Breast epithelium (tissue), 4 donors: ENCODE results near the gene APOL1. TPM values are rescaled to one million over a fixed set of nuclear protein-coding genes. Genes with fewer than 3 reads are reported as not detected.

ENCODE experiments used
- DNase-seq, 2 donors: peaks; one replicate each; pipeline ENCODE4 v3.0.0-alpha.2; 2019; ENCODE audit warnings: low spot score in 2 of 2
- H3K27ac ChIP-seq, 2 donors: fragments of 200-600 bp; sonication (generic) in 1 of 2; one replicate each; pipeline ENCODE4 v1.5.1; 2016 to 2019; ENCODE audit warnings: mild to moderate bottlenecking in 1 of 2
- H3K27me3 ChIP-seq, 2 donors: fragments of 200-600 bp; sonication (generic) in 1 of 2; one replicate each; pipeline versions ENCODE4 v1.5.1 to v1.6.0; 2017 to 2019; ENCODE audit warnings: control low read depth in 1 of 2, mild to moderate bottlenecking in 1 of 2
- H3K36me3 ChIP-seq: fragments of 200-600 bp; one replicate; pipeline ENCODE4 v1.5.1; 2019
- H3K4me1 ChIP-seq, 2 donors: fragments of 200-600 bp; sonication (generic); one replicate each; pipeline ENCODE4 v1.5.1; 2016 to 2019; ENCODE audit warnings: control low read depth in 1 of 2
- H3K4me3 ChIP-seq, 3 donors: fragments of 200-600 bp; sonication (generic); 1 replicate in 2 of 3; 2 replicates in 1 of 3; pipeline ENCODE4 v1.5.1; 2016 to 2019; ENCODE audit warnings: mild to moderate bottlenecking in 3 of 3, moderate library complexity in 2 of 3
- H3K9me3 ChIP-seq, 2 donors: fragments of 200-600 bp; sonication (generic) in 1 of 2; one replicate each; pipeline ENCODE4 v1.5.1; 2016 to 2019; ENCODE audit warnings: control low read depth in 1 of 2
- POLR2A ChIP-seq: fragments of 450-650 bp; IDR thresholded peaks from one replicate; pipeline ENCODE4 v1.6.1; 2016; ENCODE audit warnings: antibody characterized with exemption, mild to moderate bottlenecking, moderate library complexity
- POLR2AphosphoS5 ChIP-seq, 3 donors: sonication (generic); formaldehyde crosslinking; IDR thresholded peaks; one replicate each; pipeline ENCODE4 v1.6.1; 2017; ENCODE audit warnings: antibody characterized with exemption in 3 of 3
- intact Hi-C: fragments of 100-400 bp; cut with DNase I; formaldehyde crosslinking; loops from one replicate; pipeline ENCODE4 v1.15.1; 2023; ENCODE audit warnings: low total_unique reads
- total RNA-seq, 3 donors: library from RNA; depleted of rRNA; stranded (reverse); fragments of >200 nt; gene quantifications; one replicate each; pipeline ENCODE4 v1.1.0, GENCODE V29; 2016
- TF ChIP-seq, protein P1 (sequence below), 3 donors: fragments of 450-650 bp; IDR thresholded peaks; one replicate each; pipeline ENCODE4 v1.5.1; 2016 to 2017; ENCODE audit warnings: antibody characterized with exemption in 3 of 3, mild to moderate bottlenecking in 3 of 3, moderate library complexity in 3 of 3

The APOL1 gene
- total RNA-seq, 3 donors from 2014 or later, result 5.9 to 38.3 (median 22.2) TPM

DNA sequence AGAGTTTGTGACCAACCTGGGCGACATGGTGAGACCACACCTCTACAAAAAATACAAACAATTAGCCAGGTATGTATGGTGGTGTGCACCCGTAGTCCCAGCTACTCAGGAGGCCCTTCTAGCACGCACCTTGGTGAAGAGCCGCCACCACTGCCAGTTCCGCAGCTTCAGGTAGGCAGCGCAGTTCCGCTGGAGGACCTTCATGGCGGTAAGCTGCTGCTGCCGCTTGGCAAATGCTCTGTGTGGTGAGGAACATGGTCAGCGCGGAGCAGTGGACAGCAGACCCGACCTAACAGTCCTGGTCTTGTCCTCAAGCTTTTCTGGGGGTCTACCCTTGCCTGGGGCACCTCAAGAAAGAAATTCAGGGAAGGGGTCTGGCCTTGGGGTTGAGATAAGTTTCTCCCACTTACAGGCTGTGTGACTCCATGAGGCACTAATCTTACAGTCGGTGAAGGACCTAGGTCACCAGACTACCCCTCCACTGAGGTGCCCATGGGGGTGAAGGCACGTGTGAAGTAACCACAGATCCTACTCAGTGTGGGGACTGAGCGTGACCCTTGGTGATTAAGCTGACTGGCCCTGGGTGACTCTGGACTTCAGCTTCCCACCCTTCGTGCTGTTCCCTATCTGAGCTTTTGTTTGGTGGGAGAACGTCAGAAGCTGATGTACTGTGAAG, 49.6 kb downstream of the APOL1 start:
- DNase-seq, result no peak
- H3K36me3 ChIP-seq, result peaks cover 16% of the 10 kb centered on the region
- TF ChIP-seq POLR2A (no peak), POLR2AphosphoS5 (IDR thresholded peaks at IDR 0.05) (peak in 1 of 3 donors; percentile 27)
- TF ChIP-seq, protein P1, sequence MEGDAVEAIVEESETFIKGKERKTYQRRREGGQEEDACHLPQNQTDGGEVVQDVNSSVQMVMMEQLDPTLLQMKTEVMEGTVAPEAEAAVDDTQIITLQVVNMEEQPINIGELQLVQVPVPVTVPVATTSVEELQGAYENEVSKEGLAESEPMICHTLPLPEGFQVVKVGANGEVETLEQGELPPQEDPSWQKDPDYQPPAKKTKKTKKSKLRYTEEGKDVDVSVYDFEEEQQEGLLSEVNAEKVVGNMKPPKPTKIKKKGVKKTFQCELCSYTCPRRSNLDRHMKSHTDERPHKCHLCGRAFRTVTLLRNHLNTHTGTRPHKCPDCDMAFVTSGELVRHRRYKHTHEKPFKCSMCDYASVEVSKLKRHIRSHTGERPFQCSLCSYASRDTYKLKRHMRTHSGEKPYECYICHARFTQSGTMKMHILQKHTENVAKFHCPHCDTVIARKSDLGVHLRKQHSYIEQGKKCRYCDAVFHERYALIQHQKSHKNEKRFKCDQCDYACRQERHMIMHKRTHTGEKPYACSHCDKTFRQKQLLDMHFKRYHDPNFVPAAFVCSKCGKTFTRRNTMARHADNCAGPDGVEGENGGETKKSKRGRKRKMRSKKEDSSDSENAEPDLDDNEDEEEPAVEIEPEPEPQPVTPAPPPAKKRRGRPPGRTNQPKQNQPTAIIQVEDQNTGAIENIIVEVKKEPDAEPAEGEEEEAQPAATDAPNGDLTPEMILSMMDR (IDR thresholded peaks at IDR 0.05), result no peak
- H3K27me3 ChIP-seq, result no peaks in the 10 kb centered on the region
- H3K27ac ChIP-seq, result peak overlapping the region; percentile 36 to 43
- H3K9me3 ChIP-seq, result no peaks in the 10 kb centered on the region
- no peak overlapping the region for H3K4me3 ChIP-seq
- intact Hi-C loops, result no loop called here
- H3K4me1 ChIP-seq, result no peaks in the 10 kb centered on the region

DNA sequence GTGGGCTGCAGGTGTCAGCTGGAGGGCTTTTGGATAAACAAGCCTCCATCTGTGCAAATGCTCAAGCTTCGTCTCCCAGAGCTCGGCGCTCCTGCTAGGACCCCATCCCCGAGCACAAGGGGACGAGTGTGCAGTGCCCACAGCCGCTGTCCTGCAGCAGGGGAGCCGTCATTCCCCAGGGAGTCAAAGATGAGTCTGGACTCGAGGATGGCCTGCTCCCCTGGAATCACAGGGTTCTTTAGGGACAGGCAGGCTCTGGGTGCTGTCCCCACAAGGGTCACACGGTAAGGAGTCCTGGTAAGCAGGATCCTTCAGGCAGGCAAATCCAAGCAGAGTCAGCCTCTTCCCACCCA, 50.2 kb downstream of the APOL1 start:
- Histone ChIP-seq H3K27me3 (no peaks in the 10 kb centered on the region), H3K4me3 (no peak overlapping the region), H3K27ac (peak overlapping the region; percentile 36 to 43), H3K9me3 (no peaks in the 10 kb centered on the region), H3K36me3 (peaks cover 16% of the 10 kb centered on the region), H3K4me1 (no peaks in the 10 kb centered on the region)
- TF ChIP-seq POLR2AphosphoS5 (IDR thresholded peaks at IDR 0.05), result no peak
- intact Hi-C loops, result no loop called here
- no peak for DNase-seq

DNA sequence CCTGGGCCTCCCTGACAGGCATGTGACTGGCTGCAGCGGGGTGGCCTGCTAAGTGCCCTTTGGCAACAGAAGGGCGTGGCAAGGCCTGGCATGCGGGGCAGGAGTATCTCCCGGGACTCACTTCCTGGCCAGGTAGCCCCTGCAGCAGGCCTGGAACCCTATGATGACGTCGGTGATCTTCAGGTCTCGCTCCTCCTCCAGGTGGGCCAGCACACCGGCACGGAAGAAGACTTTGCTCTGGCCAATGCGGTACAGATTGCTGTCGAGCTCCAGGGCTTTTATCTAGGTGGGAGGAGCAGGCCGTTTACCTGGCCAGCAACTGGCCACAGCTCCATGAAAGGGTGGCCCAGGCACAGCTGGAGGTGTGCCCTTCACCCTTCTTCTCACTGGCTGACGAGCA, 50.9 kb downstream of the APOL1 start:
- intact Hi-C loops, result no loop called here

GRCh38 chr22:36304429-36304828, 51.5 kb downstream of the APOL1 start:
- intact Hi-C loops, result no loop called here
- Histone ChIP-seq H3K27ac (peak overlapping the region; percentile 52 to 53), H3K4me3 (no peak overlapping the region), H3K4me1 (no peaks in the 10 kb centered on the region), H3K36me3 (peaks cover 20% of the 10 kb centered on the region), H3K9me3 (no peaks in the 10 kb centered on the region), H3K27me3 (no peaks in the 10 kb centered on the region)
- TF ChIP-seq POLR2A, result no peak
- TF ChIP-seq POLR2AphosphoS5 (IDR thresholded peaks at IDR 0.05), result no peak
- TF ChIP-seq, protein P1 (IDR thresholded peaks at IDR 0.05), result no peak
- no peak for DNase-seq

More for the DNA sequence above, 50.9 kb downstream of the APOL1 start:
- no peak for DNase-seq
- no peaks in the 10 kb centered on the region for H3K27me3 ChIP-seq
- no peaks in the 10 kb centered on the region for H3K9me3 ChIP-seq
- peak overlapping the region; percentile 52 to 53 for H3K27ac ChIP-seq
- H3K4me3 ChIP-seq, result no peak overlapping the region
- H3K36me3 ChIP-seq, result peaks cover 19% of the 10 kb centered on the region
- H3K4me1 ChIP-seq, result no peaks in the 10 kb centered on the region
- no peak for TF ChIP-seq POLR2AphosphoS5 (IDR thresholded peaks at IDR 0.05)
- TF ChIP-seq, protein P1 (IDR thresholded peaks at IDR 0.05), result no peak
- no peak for TF ChIP-seq POLR2A

- H3K27ac ChIP-seq, result peak overlapping the region in 1 of 2 donors; percentile 32
- TF ChIP-seq POLR2AphosphoS5 (IDR thresholded peaks at IDR 0.05) (no peak), POLR2A (no peak)
- TF ChIP-seq, protein P1 (IDR thresholded peaks at IDR 0.05), result no peak
- H3K9me3 ChIP-seq, result no peaks in the 10 kb centered on the region
- H3K27me3 ChIP-seq, result no peaks in the 10 kb centered on the region
- H3K4me3 ChIP-seq, result no peak overlapping the region
- peaks cover 13% of the 10 kb centered on the region for H3K36me3 ChIP-seq
- H3K4me1 ChIP-seq, result no peaks in the 10 kb centered on the region
- DNase-seq, result no peak
- intact Hi-C loops, result no loop called here
These were observed 52.9 kb downstream of the APOL1 start for GRCh38 chr22:36305813-36306212.
